C4-2B (cell line): ENCODE results near the gene COL4A1.

Experiments
- H3K27ac ChIP-seq: fragments of 450-650 bp; 2 replicates; pipeline ENCODE4 v1.5.1; 2017
- ZFX ChIP-seq: fragments of 450-650 bp; IDR thresholded peaks from 2 replicates; pipeline ENCODE4 v1.6.1; 2017
- TF ChIP-seq, protein P1 (sequence below): fragments of 450-650 bp; conservative IDR thresholded peaks from 2 replicates; pipeline ENCODE4 v1.5.1; 2017; ENCODE audit warnings: mild to moderate bottlenecking

Gene COL4A1

DNA sequence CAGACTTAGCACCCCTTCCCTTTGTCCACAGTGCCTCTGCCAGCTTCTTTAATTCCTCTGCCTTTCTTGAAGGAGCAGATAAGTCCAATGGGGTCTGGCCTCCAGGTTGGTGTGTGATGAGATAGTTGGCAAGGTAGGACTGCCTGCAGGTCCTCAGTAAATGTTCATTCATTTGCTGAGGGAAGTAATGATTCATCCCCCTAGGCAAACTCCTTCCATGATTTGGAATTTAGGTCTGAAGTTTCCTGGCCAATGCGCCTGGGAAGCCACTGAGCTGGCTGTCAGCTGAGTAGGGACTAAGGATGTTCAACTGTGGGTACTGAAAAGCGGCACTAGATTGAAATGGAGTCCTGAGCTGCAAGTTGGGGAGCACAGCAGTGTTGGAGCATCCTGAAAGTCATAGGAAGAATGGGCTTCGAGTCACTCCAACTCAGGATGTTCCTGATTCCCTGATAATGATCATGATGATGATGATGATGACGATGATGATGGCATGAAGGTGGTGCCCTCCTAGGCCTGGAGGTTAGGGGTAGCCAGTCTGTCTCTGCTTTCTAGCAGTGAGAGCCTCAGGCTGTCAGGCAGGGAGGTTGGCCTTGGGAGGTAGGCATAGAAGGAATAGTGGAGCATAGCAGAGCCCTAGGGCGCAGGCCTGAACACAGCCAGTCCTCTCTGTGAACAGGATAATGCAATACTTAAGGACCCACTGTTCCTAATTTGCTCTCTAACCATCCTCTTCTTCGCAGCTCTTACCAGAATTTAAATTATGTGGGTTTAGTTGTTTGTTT is 44.9 kb upstream of the COL4A1 start:
- no peak for TF ChIP-seq ZFX
- TF ChIP-seq, protein P1, sequence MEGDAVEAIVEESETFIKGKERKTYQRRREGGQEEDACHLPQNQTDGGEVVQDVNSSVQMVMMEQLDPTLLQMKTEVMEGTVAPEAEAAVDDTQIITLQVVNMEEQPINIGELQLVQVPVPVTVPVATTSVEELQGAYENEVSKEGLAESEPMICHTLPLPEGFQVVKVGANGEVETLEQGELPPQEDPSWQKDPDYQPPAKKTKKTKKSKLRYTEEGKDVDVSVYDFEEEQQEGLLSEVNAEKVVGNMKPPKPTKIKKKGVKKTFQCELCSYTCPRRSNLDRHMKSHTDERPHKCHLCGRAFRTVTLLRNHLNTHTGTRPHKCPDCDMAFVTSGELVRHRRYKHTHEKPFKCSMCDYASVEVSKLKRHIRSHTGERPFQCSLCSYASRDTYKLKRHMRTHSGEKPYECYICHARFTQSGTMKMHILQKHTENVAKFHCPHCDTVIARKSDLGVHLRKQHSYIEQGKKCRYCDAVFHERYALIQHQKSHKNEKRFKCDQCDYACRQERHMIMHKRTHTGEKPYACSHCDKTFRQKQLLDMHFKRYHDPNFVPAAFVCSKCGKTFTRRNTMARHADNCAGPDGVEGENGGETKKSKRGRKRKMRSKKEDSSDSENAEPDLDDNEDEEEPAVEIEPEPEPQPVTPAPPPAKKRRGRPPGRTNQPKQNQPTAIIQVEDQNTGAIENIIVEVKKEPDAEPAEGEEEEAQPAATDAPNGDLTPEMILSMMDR = no peak
- no peak overlapping the region for H3K27ac ChIP-seq

DNA sequence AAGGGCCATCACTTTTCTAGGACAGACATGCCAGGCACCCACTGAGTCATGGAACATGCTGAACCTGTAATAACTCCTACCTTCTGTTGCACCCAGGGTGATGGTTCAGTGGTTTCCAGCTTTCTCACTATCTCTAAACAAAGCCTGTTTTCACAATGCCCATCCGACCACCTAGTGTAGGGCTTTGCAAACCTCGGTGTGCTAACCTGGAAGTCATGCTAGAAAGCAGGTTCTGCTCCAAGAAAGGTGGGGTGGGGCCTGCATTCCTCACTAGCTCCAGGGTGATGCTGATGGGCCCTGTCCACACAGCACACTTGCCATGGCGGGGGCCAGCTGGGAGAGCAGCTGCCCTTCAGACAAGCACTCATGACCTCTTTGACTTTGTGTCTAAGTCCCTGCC is 43.6 kb upstream of the COL4A1 start:
- TF ChIP-seq, protein P1 = no peak
- no peak for TF ChIP-seq ZFX
- no peak overlapping the region for H3K27ac ChIP-seq

GRCh38 chr13:110350049-110350448 is 43.1 kb upstream of the COL4A1 start:
- TF ChIP-seq, protein P1 = no peak
- TF ChIP-seq ZFX = no peak
- no peak overlapping the region for H3K27ac ChIP-seq

GRCh38 chr13:110349239-110349638 is 42.3 kb upstream of the COL4A1 start:
- H3K27ac ChIP-seq = no peak overlapping the region
- TF ChIP-seq ZFX = no peak
- TF ChIP-seq, protein P1 = no peak

DNA sequence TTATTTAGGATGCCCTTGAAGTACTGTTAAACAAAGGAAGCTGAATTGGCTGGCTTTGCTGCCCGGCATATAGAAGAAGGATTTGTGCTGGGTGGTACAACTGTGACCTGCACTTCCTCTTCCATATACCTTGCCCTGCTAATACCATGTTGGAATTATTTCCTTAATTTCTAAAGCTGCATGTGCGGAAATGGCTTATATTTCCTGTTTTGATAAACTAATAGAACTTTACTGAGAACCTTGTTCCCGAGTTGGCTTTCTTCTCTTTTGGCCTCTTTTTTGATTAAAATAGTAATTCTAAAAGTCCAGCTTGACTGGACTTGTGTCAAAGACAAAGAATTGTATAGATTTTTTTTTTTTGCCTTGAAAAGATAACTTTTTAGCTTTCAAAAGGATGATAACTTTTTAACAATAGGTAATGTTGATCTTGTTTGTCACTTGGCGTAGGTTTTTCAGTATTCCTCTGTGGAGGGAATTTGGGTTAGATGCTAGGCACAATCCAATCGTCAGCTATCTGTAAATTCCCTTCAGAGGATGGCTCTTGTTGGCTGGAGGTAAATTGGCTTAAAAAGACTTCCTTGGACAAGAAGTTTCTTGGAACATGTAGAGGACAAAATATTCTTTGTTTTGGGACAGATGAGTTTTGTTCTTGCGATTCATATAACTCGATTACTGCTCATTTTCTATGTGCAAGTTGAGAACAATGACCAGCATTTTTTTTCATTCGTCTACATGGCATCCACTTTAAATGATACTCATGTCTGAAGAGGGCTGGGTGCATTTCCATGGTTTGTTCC is 41.5 kb upstream of the COL4A1 start:
- H3K27ac ChIP-seq = no peak overlapping the region
- TF ChIP-seq, protein P1 = no peak
- no peak for TF ChIP-seq ZFX

- TF ChIP-seq ZFX = no peak
- TF ChIP-seq, protein P1 = no peak
- no peak overlapping the region for H3K27ac ChIP-seq
These were observed 40.8 kb upstream of the COL4A1 start for GRCh38 chr13:110347535-110348308.

DNA sequence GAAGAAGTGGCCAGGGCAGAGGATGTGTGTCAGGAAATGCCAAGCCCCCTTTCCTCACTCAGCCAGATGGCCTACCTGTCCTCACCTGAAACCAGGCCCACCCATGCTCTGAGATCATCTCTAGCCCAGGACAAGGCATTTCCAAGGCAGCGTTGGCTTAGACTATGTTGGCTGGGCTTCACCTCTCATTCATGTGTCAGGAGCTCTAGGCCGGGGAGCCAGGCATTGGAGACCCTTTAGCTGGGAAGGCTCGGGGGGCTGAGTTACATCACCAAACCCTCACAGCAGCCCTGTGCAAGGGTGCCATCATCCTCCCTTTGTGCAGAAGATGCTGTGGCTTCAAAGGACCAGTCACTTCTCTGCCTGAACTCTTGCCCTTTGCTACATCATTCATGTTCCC is 40.1 kb upstream of the COL4A1 start:
- TF ChIP-seq, protein P1 = no peak
- no peak for TF ChIP-seq ZFX
- H3K27ac ChIP-seq = no peak overlapping the region
